Stromal cell of bone marrow (primary cell): ENCODE results near the gene BRINP2.

ENCODE experiments used
- DNase-seq: peaks from one replicate; pipeline ENCODE4 v3.0.0-alpha.2; 2012; ENCODE audit warnings: low read depth

Gene BRINP2

GRCh38 chr1:177164380-177165068, 6.2 kb upstream of the BRINP2 start, which contains the start of gene ASTN1:
Gene ASTN1 (minus strand): TSS chr1:177164712. CDS start chr1:177164676, 36 bp downstream.
- no peak for DNase-seq

GRCh38 chr1:177165069-177165439, 5.7 kb upstream of the BRINP2 start:
- no peak for DNase-seq

GRCh38 chr1:177171536-177172123, 872 bp downstream of the BRINP2 start:
- DNase-seq, result no peak

- no peak for DNase-seq
These were observed 1.5 kb downstream of the BRINP2 start for GRCh38 chr1:177172272-177172671.

- DNase-seq, result no peak
These were observed 2.1 kb downstream of the BRINP2 start for GRCh38 chr1:177172866-177173265.

- DNase-seq, result no peak
These were observed 3.2 kb downstream of the BRINP2 start for GRCh38 chr1:177173976-177174375.

GRCh38 chr1:177174921-177175634, 4.3 kb downstream of the BRINP2 start:
- no peak for DNase-seq

- DNase-seq, result no peak
These were observed 10.5 kb downstream of the BRINP2 start for GRCh38 chr1:177181280-177181630.

GRCh38 chr1:177181631-177182291, 11.0 kb downstream of the BRINP2 start:
- DNase-seq, result no peak

- no peak for DNase-seq
These were observed 13.1 kb downstream of the BRINP2 start for GRCh38 chr1:177183836-177184235.

- DNase-seq, result no peak
These were observed 14.5 kb downstream of the BRINP2 start for GRCh38 chr1:177185209-177185608.

GRCh38 chr1:177186639-177187038, 15.9 kb downstream of the BRINP2 start:
- no peak for DNase-seq

- DNase-seq, result no peak
These were observed 19.7 kb downstream of the BRINP2 start for GRCh38 chr1:177190308-177190970.

- DNase-seq, result no peak
These were observed 27.5 kb downstream of the BRINP2 start for GRCh38 chr1:177198243-177198642.

- DNase-seq, result no peak
These were observed 29.5 kb downstream of the BRINP2 start for GRCh38 chr1:177200290-177200689.

GRCh38 chr1:177206831-177207355, 36.1 kb downstream of the BRINP2 start:
- DNase-seq, result no peak

GRCh38 chr1:177208920-177209319, 38.2 kb downstream of the BRINP2 start:
- DNase-seq, result no peak

GRCh38 chr1:177209357-177209756, 38.6 kb downstream of the BRINP2 start:
- DNase-seq, result peak; percentile 99

- no peak for DNase-seq
These were observed 39.3 kb downstream of the BRINP2 start for GRCh38 chr1:177210071-177210470.

GRCh38 chr1:177211231-177211630, 40.5 kb downstream of the BRINP2 start:
- DNase-seq, result no peak

- no peak for DNase-seq
These were observed 45.9 kb downstream of the BRINP2 start for GRCh38 chr1:177216587-177217202.
